ENCODE results near the gene SNED1.

DNA sequence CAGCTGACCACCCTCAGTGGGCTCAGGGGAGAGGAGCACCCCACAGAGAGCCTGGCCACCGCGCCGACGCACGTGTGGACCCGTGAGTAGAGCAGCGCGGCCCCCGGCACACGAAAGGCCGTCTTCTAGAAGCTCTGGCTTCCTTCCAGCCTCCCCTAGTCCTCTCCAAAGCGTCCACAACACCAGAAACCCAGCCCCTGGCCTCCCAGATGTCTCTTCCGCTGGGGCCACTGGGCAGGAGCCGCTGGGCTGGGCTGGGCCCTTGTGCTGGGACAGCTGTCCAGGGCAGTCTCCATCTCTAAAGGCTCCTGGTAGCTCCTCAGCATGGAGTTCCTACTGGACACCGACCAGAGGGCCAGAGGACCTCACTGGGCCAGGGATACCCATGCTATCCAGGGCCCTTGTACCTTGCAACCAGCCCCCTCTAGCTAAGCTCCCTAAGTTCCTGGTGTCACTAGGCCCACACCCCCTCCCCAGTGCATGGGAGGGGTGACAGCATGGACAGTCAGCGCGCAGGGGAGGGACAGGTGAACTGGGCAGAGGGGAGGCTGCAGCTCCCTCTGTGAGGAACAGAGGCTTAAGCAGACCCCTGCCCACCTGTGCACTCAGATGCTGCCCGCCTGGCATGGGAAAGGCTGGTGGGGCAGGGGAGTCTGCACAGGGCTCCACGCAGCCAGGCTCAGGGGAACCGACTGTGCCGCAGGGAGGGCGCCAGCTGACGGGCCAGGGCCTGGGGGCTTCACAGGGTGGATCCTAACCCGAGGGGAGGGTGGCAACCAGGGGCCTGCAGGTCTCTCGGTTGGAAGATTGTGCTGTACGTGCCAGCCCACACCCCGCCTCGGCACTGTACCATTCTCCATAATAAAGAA lies 70.8 kb downstream of the SNED1 start:
- no peak for TF ChIP-seq POLR2A (IDR thresholded peaks at IDR 0.05)
- TF ChIP-seq, protein P1, sequence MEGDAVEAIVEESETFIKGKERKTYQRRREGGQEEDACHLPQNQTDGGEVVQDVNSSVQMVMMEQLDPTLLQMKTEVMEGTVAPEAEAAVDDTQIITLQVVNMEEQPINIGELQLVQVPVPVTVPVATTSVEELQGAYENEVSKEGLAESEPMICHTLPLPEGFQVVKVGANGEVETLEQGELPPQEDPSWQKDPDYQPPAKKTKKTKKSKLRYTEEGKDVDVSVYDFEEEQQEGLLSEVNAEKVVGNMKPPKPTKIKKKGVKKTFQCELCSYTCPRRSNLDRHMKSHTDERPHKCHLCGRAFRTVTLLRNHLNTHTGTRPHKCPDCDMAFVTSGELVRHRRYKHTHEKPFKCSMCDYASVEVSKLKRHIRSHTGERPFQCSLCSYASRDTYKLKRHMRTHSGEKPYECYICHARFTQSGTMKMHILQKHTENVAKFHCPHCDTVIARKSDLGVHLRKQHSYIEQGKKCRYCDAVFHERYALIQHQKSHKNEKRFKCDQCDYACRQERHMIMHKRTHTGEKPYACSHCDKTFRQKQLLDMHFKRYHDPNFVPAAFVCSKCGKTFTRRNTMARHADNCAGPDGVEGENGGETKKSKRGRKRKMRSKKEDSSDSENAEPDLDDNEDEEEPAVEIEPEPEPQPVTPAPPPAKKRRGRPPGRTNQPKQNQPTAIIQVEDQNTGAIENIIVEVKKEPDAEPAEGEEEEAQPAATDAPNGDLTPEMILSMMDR (IDR thresholded peaks at IDR 0.05), result no peak
